ENCODE results near the gene ABCB11. TPM values are rescaled to one million over a fixed set of nuclear protein-coding genes. Genes with fewer than 3 reads are reported as not detected.

Gene ABCB11
- total and polyA plus RNA-seq, 2 of the 4 experiments (the other 2 are of a cell fraction) = not detected

DNA sequence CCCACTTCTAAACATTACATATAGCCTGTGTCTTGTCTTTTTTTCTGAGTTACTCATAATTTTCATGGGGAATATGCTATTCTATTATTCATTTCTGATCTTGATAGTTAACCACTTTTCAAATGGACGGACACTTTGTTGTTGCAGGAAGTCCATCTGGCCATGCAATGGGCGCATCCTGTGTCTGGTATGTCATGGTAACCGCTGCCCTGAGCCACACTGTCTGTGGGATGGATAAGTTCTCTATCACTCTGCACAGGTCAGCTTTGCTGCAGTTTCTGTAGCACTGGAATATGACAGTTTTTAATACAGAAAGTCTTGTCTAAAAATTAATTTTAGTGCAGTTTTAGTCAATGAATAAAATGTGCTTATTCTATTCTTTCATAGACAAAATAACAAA lies 126.8 kb downstream of the ABCB11 start:
- Histone ChIP-seq H3K27ac (ENCODE audit: insufficient read depth, low read length) (no peak overlapping the region), H3K36me3 (ENCODE audit: control insufficient read depth, insufficient read depth, low read length) (no peaks in the 10 kb centered on the region), H2AFZ (replicated peaks; ENCODE audit: low read length, poor library complexity) (no peak overlapping the region), H3K23ac (ENCODE audit: low read depth, low read length) (no peak overlapping the region), H3K4me3 (ENCODE audit: insufficient read depth, low read depth, low read length) (no peak overlapping the region), H2AK5ac (ENCODE audit: low read depth, low read length) (no peak overlapping the region), H3K56ac (ENCODE audit: extremely low read depth, insufficient read depth, low read length) (no peak overlapping the region), H4K91ac (ENCODE audit: insufficient read depth, low read depth, low read length) (no peak overlapping the region), H3K4me2 (ENCODE audit: low read depth, low read length) (no peak overlapping the region), H2AK9ac (replicated peaks; ENCODE audit: low read depth, low read length, poor library complexity) (no peak overlapping the region), H2BK15ac (ENCODE audit: low read depth, low read length) (no peak overlapping the region), H3K14ac (replicated peaks; ENCODE audit: low read depth, low read length) (no peak overlapping the region), H3K79me1 (ENCODE audit: low read depth in 1 of 2, low read length in 2 of 2) (no peaks in the 10 kb centered on the region), H3K27me3 (ENCODE audit: control insufficient read depth, insufficient read depth, low read length) (peaks cover 4% of the 10 kb centered on the region; the same call in 1 of the 2 replicates), H3K9ac (ENCODE audit: low read depth, low read length) (no peak overlapping the region), H3K4me1 (ENCODE audit: control insufficient read depth, insufficient read depth, low read length) (no peaks in the 10 kb centered on the region), H3K9me1 (ENCODE audit: insufficient read depth, low read length) (no peaks in the 10 kb centered on the region; the same call in 1 of the 2 replicates), H2BK20ac (ENCODE audit: low read depth, low read length) (no peak overlapping the region), H4K5ac (ENCODE audit: low read depth, low read length) (no peak overlapping the region), H4K20me1 (ENCODE audit: insufficient read depth, low read length) (no peaks in the 10 kb centered on the region), H3K18ac (ENCODE audit: low read depth, low read length) (no peak overlapping the region), H3K9me3 (ENCODE audit: control insufficient read depth, insufficient read depth, low read length) (no peaks in the 10 kb centered on the region), H2BK5ac (ENCODE audit: low read depth, low read length, poor library complexity, severe bottlenecking) (no peak overlapping the region), H3K4ac (ENCODE audit: low read depth, low read length) (no peak overlapping the region), H4K8ac (ENCODE audit: low read depth in 2 of 2, low read length in 2 of 2) (no peak overlapping the region), H2BK120ac (ENCODE audit: low read depth, low read length) (no peak overlapping the region)
- BruUV-seq (replicated peaks) = no TSS peak
- WGBS, 2 experiments (ENCODE audit: extremely low coverage in 2 of 2, insufficient read length in 1 of 2) = 100% methylated on average over 1 of the region's 3 CpGs; no CpG with 5 or more reads in 1 of the 2 experiments
- in situ Hi-C loops (cut with MboI; ENCODE audit: low sequenced_read_pairs) = no loop called here
- POLR2A ChIA-PET (ENCODE audit: unreplicated experiment) = no interaction called here
- TF ChIP-seq ELK1 (IDR thresholded peaks at IDR 0.05; ENCODE audit: borderline replicate concordance, low read depth, low read length) = no peak
- no peak for TF ChIP-seq RCOR1 (IDR thresholded peaks at IDR 0.05; ENCODE audit: insufficient replicate concordance, low read length)
- TF ChIP-seq MAZ (IDR thresholded peaks at IDR 0.05; ENCODE audit: borderline replicate concordance, low read depth, low read length) = no peak
- no peak for TF ChIP-seq BHLHE40 (IDR thresholded peaks at IDR 0.05; ENCODE audit: low read depth, low read length)
- TF ChIP-seq NFE2L2 (IDR thresholded peaks at IDR 0.05; ENCODE audit: low read depth, low read length) = no peak
- TF ChIP-seq, protein P1, sequence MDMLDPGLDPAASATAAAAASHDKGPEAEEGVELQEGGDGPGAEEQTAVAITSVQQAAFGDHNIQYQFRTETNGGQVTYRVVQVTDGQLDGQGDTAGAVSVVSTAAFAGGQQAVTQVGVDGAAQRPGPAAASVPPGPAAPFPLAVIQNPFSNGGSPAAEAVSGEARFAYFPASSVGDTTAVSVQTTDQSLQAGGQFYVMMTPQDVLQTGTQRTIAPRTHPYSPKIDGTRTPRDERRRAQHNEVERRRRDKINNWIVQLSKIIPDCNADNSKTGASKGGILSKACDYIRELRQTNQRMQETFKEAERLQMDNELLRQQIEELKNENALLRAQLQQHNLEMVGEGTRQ (IDR thresholded peaks at IDR 0.05; ENCODE audit: low read depth, low read length) = no peak
- no peak for TF ChIP-seq FOS (IDR thresholded peaks at IDR 0.05; ENCODE audit: low read depth, low read length)
- TF ChIP-seq MXI1 (IDR thresholded peaks at IDR 0.05; ENCODE audit: borderline replicate concordance, low read depth, low read length) = no peak
- no peak for TF ChIP-seq RAD21 (IDR thresholded peaks at IDR 0.05; ENCODE audit: low read length)
- no peak for TF ChIP-seq CTCF (conservative IDR thresholded peaks at IDR 0.05; ENCODE audit: low read depth, low read length)
- intact Hi-C loops (cut with micrococcal nuclease) = no loop called here
- DNase-seq (no peak), ATAC-seq (ENCODE audit: low read depth) (no peak)
- dilution Hi-C loops (cut with HindIII; ENCODE audit: low sequenced_read_pairs, unreplicated experiment) = no loop called here
- CTCF ChIA-PET = no interaction called here

Measured in IMR-90 (cell line).